Measurements from ENCODE around the gene PAPOLA. TPM values are rescaled to one million over a fixed set of nuclear protein-coding genes. Genes with fewer than 3 reads are reported as not detected.

PAPOLA gene
- polyA plus RNA-seq, 1 experiment = 92.4 TPM

DNA sequence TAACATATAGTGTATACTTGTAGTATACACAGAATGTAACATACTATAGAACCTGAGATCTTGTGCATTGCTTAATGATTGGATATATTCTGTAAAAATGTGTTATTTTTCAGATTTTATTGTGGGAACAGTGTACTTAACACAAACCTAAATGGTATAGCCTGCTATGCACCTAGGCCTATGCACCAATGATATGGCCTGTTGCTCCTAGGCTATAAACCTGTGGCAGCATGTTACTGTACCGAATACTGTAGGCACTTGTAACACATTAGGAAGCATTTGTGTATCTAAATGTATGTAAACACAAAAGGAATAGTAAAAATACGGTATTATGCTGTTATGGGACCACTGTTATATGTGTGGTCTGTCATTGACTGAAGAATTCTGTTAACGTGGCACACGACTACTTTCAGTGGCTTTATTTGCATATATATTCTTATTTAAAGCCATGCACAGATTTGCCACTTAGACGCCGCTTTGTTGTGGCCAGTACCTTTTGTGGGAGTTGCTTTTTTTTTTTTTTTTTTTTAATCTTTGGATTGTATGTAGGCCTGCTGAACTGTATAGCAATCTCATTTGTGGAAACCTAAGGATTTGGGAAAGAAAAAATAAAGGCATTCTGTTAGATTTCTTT is 7.4 kb downstream of the PAPOLA start:
- Histone ChIP-seq H3K36me3 (ENCODE audit: control insufficient read depth, insufficient read depth, low read length) (no peaks in the 10 kb centered on the region), H3K4me3 (ENCODE audit: low read depth, low read length) (no peak overlapping the region), H3K27me3 (ENCODE audit: control insufficient read depth, insufficient read depth, low read length) (no peaks in the 10 kb centered on the region)
- CTCF ChIA-PET = no interaction called here
- TF ChIP-seq, protein P1, sequence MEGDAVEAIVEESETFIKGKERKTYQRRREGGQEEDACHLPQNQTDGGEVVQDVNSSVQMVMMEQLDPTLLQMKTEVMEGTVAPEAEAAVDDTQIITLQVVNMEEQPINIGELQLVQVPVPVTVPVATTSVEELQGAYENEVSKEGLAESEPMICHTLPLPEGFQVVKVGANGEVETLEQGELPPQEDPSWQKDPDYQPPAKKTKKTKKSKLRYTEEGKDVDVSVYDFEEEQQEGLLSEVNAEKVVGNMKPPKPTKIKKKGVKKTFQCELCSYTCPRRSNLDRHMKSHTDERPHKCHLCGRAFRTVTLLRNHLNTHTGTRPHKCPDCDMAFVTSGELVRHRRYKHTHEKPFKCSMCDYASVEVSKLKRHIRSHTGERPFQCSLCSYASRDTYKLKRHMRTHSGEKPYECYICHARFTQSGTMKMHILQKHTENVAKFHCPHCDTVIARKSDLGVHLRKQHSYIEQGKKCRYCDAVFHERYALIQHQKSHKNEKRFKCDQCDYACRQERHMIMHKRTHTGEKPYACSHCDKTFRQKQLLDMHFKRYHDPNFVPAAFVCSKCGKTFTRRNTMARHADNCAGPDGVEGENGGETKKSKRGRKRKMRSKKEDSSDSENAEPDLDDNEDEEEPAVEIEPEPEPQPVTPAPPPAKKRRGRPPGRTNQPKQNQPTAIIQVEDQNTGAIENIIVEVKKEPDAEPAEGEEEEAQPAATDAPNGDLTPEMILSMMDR (IDR thresholded peaks at IDR 0.05; ENCODE audit: insufficient read depth, low read depth, low read length) = no peak
- no peak for DNase-seq (ENCODE audit: low read depth)
- POLR2A ChIA-PET = no interaction called here

DNA sequence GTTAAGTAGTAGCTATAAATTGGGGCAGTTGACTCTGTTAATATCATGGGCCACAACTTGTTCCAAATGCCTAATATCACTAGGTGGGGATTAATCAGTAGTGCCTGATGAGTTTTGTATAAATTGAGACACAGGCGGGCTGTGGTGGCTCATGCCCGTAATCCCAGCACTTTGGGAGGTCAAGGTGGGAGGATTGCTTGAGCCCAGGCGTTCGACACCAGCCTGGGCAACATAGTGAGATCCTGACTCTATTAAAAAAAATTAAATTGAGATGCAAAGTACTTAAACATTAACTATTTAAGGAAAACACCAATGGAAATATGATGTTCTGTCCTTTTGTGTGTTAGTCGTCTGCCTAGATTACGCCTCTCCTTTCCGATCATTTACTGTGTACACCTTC is 9.0 kb downstream of the PAPOLA start:
- Histone ChIP-seq H3K4me3 (ENCODE audit: low read depth, low read length) (no peak overlapping the region), H3K27me3 (ENCODE audit: control insufficient read depth, insufficient read depth, low read length) (no peaks in the 10 kb centered on the region), H3K36me3 (ENCODE audit: control insufficient read depth, insufficient read depth, low read length) (no peaks in the 10 kb centered on the region)
- DNase-seq (ENCODE audit: low read depth) = no peak
- POLR2A ChIA-PET = no interaction called here
- TF ChIP-seq, protein P1 (IDR thresholded peaks at IDR 0.05; ENCODE audit: insufficient read depth, low read depth, low read length) = no peak
- CTCF ChIA-PET = no interaction called here

DNA sequence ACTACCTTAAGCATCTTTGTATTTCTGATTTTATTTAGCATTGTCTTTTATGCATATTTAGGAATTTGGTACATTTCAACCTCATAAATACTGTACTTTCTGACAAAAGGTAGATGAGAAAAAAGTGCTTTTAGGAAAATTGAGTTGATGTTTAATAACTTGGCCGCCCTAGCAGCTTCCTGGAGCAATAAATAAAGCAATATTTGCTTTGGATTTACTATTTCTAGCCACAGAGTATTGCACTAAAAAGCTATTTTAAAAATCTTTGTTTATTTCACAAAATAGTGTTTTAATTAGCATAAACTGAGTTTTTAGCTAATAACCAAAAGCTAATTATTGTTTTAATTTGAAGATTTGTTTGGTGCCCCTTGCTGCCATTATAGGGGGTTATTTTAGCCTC is 9.5 kb downstream of the PAPOLA start:
- no peak for DNase-seq (ENCODE audit: low read depth)
- H3K36me3 ChIP-seq (ENCODE audit: control insufficient read depth, insufficient read depth, low read length) = no peaks in the 10 kb centered on the region
- no peaks in the 10 kb centered on the region for H3K27me3 ChIP-seq (ENCODE audit: control insufficient read depth, insufficient read depth, low read length)
- no peak overlapping the region for H3K4me3 ChIP-seq (ENCODE audit: low read depth, low read length)
- TF ChIP-seq, protein P1 (IDR thresholded peaks at IDR 0.05; ENCODE audit: insufficient read depth, low read depth, low read length) = no peak
- POLR2A ChIA-PET = no interaction called here
- CTCF ChIA-PET = no interaction called here

DNA sequence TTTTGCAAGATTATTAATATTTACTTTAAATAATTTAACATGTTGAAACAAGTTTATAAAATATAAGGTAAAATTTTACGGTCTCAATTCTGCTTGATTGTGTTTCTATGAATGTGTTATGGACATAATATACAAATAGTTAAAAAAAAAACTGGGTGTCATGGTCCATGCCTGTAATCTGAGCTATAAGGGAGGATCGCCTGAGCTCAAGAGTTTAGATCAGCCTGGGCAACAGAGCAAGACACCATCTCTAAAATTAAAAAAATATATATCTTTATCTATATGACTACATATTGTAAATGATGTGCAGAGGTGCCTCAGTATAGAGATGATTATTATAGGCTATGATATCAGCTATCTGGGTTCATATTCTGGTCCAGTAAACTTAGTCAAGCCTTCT is 9.9 kb downstream of the PAPOLA start:
- Histone ChIP-seq H3K27me3 (ENCODE audit: control insufficient read depth, insufficient read depth, low read length) (no peaks in the 10 kb centered on the region), H3K4me3 (ENCODE audit: low read depth, low read length) (no peak overlapping the region), H3K36me3 (ENCODE audit: control insufficient read depth, insufficient read depth, low read length) (no peaks in the 10 kb centered on the region)
- ChIA-PET POLR2A (no interaction called here), CTCF (interaction anchor here (0.6 to 1.0 kb wide), 2 partner anchors 26 to 340 kb away, joined by 3 to 4 read pairs; no protein-coding TSS in a partner anchor)
- no peak for DNase-seq (ENCODE audit: low read depth)
- TF ChIP-seq, protein P1 (IDR thresholded peaks at IDR 0.05; ENCODE audit: insufficient read depth, low read depth, low read length) = no peak

DNA sequence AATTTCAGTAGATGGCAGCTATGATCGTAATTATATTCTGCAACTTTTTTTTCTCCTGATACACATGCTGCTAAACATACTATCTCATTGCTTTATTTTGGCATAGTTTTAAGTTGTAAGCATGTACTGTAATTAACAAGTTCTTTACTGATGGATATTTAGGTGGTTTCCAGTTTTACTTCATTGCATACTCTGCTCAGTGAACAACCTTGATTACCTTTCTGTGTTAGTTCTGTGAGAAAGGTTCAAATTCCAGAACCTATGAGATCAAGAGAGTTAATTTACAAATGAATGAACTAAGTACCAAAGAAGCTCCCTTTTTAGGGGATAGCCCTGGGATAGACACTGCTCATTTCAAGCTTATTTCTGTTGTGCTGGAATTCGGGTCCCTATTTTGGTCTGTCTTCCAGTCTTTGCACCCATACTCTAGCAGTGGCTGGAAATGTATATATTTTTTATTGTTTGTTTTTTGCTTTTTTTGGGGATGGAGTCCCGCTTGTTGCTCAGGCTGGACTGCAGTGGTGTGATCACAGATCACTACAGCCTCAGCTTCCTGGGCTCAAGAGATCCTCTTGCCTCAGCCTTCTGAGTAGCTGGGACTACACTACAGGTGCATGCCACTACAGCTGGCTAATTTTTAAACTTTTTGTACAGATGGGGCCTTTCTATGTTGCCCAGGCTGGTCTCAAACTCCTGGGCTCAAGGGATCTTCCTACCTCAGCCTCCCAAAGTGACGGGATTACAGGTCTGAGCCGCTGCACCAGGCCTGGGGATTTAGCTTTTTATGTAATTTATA is 10.6 kb downstream of the PAPOLA start:
- Histone ChIP-seq H3K27me3 (ENCODE audit: control insufficient read depth, insufficient read depth, low read length) (no peaks in the 10 kb centered on the region), H3K4me3 (ENCODE audit: low read depth, low read length) (no peak overlapping the region), H3K36me3 (ENCODE audit: control insufficient read depth, insufficient read depth, low read length) (no peaks in the 10 kb centered on the region)
- TF ChIP-seq, protein P1 (IDR thresholded peaks at IDR 0.05; ENCODE audit: insufficient read depth, low read depth, low read length) = no peak
- DNase-seq (ENCODE audit: low read depth) = no peak
- ChIA-PET CTCF (interaction anchor here (0.6 to 1.0 kb wide), 2 partner anchors 25 to 339 kb away, joined by 3 to 4 read pairs; no protein-coding TSS in a partner anchor), POLR2A (no interaction called here)

All from BJ (cell line).